Right ventricle myocardium superior (tissue), 1 donor: ENCODE results near the gene PRDM15. TPM values are rescaled to one million over a fixed set of nuclear protein-coding genes. Genes with fewer than 3 reads are reported as not detected.

ENCODE experiments used
- ATAC-seq: fragments of 200-7000 bp; cut with Tn5 transposase; one replicate; pipeline ENCODE4 v1.9.1; 2020; ENCODE audit warnings: mild to moderate bottlenecking; ENCODE audit not compliant: poor library complexity
- DNase-seq: peaks from one replicate; pipeline ENCODE4 v3.0.0-alpha.2; 2020
- intact Hi-C: fragments of 100-400 bp; cut with DNase I; formaldehyde crosslinking; loops from one replicate; pipeline ENCODE4 v1.11.2; 2022
- total RNA-seq: library from RNA; stranded (reverse); fragmentation: NEBNext Ultra II Directional; extraction: Animal tissue kit (Norgen Biotek cat#: 25700); gene quantifications from one replicate; pipeline ENCODE4 v1.2.1, GENCODE V29; 2021
- donor health status: DM: no; HTN: yes; CAD: no; lungs with severe emphysema.

The PRDM15 gene
- total RNA-seq, 1 donor from 2014 or later, result 3.8 TPM

- intact Hi-C loops, result no loop called here
- ATAC-seq (no peak), DNase-seq (peak; percentile 30)
These were observed 125.9 kb downstream of the PRDM15 start for GRCh38 chr21:41753006-41753898.

- no peak for ATAC-seq
These were observed 126.9 kb downstream of the PRDM15 start for GRCh38 chr21:41752231-41752681.

GRCh38 chr21:41751611-41752011 lies 127.5 kb downstream of the PRDM15 start:
- ATAC-seq (no peak), DNase-seq (no peak)
- intact Hi-C loops, result no loop called here

More at GRCh38 chr21:41752231-41752681, 126.9 kb downstream of the PRDM15 start:
- intact Hi-C loops, result no loop called here
- no peak for DNase-seq

GRCh38 chr21:41750532-41751151 lies 128.5 kb downstream of the PRDM15 start:
- intact Hi-C loops, result no loop called here
- DNase-seq (peak; percentile 19), ATAC-seq (no peak)

- intact Hi-C loops, result no loop called here
- DNase-seq (no peak), ATAC-seq (no peak)
These were observed 129.1 kb downstream of the PRDM15 start for GRCh38 chr21:41750051-41750450.

- intact Hi-C loops, result no loop called here
- DNase-seq, result no peak
- no peak for ATAC-seq
These were observed 129.9 kb downstream of the PRDM15 start for GRCh38 chr21:41749286-41749685.

Other genes starting within 250 kb of the PRDM15 start
- gene RIPK4, start 112.3 kb downstream of the PRDM15 start, total RNA-seq, result 0.08 TPM
- gene C2CD2, start 74.7 kb upstream of the PRDM15 start, total RNA-seq, result 4.6 TPM
- gene ZBTB21, start 131.0 kb upstream of the PRDM15 start, total RNA-seq, result 5.5 TPM
- gene UMODL1, start 192.0 kb upstream of the PRDM15 start, total RNA-seq, result 0.05 TPM